Upper lobe of right lung (tissue), 1 donor: ENCODE results near the gene TACSTD2. TPM values are rescaled to one million over a fixed set of nuclear protein-coding genes. Genes with fewer than 3 reads are reported as not detected.
"Not testable (repeated sequence)": the region's sequence is repeated elsewhere in the genome, so short reads cannot be mapped to it uniquely, and the experiment has no call there.

Experiments used
- ATAC-seq: fragments of 200-7000 bp; cut with Tn5 transposase; one replicate; pipeline ENCODE4 v1.9.1; 2020; ENCODE audit warnings: mild to moderate bottlenecking, moderate library complexity
- DNase-seq: peaks from one replicate; pipeline ENCODE4 v3.0.0-alpha.2; 2020
- H3K27ac ChIP-seq: fragments of 200-600 bp; one replicate; pipeline ENCODE4 v1.8.0; 2022
- H3K27me3 ChIP-seq: fragments of 200-600 bp; one replicate; pipeline ENCODE4 v1.8.0; 2022; ENCODE audit warnings: mild to moderate bottlenecking
- H3K36me3 ChIP-seq: fragments of 200-600 bp; one replicate; pipeline ENCODE4 v1.8.0; 2022
- H3K4me1 ChIP-seq: fragments of 200-600 bp; one replicate; pipeline ENCODE4 v1.8.0; 2022
- H3K4me3 ChIP-seq: fragments of 200-600 bp; one replicate; pipeline ENCODE4 v1.8.0; 2022; ENCODE audit warnings: mild to moderate bottlenecking
- H3K9me3 ChIP-seq: fragments of 200-600 bp; one replicate; pipeline ENCODE4 v1.8.0; 2022
- CTCF ChIP-seq: fragments of 200-600 bp; IDR thresholded peaks from one replicate; pipeline ENCODE4 v1.8.0; 2022; ENCODE audit warnings: antibody characterized with exemption
- intact Hi-C: fragments of 100-400 bp; cut with DNase I; formaldehyde crosslinking; loops from one replicate; pipeline ENCODE4 v1.11.0; 2022
- long read RNA-seq: library from polyadenylated mRNA; unstranded; transcript quantifications from one replicate; pipeline ENCODE4 v2.0.0, GENCODE V29; 2021
- total RNA-seq: library from RNA; stranded (reverse); fragmentation: NEBNext Ultra II Directional; extraction: Animal tissue kit (Norgen Biotek cat#: 25700); gene quantifications from one replicate; pipeline ENCODE4 v1.2.1, GENCODE V29; 2021
- donor health status: DM: no; HTN: yes; CAD: no; lungs with severe emphysema.

The TACSTD2 gene
- total RNA-seq, result 112 TPM
- long read RNA-seq, transcript TACSTD2-201 (1 exons, 2,351 nt), result major isoform, 370 of 370 reads
- long read RNA-seq, partial matches to known transcripts, result 0 of 370 reads
- long read RNA-seq, other reads (novel, unspliced or antisense), result 0 of 370 reads

GRCh38 chr1:58576727-58577653 lies at the start of gene TACSTD2:
TACSTD2 (minus strand) TSS chr1:58577252; CDS start chr1:58577156, 96 bp downstream.
- TF ChIP-seq CTCF, result no peak
- intact Hi-C loops, result no loop called here
- no peaks in the 10 kb centered on the region for H3K27me3 ChIP-seq
- ATAC-seq (peak; percentile 90), DNase-seq (peak; percentile 94)
- H3K9me3 ChIP-seq, result no peaks in the 10 kb centered on the region
- peak within 1 kb of the TSS; percentile 89 for H3K27ac ChIP-seq
- H3K4me1 ChIP-seq, result peaks cover 10% of the 10 kb centered on the region
- peak within 1 kb of the TSS; percentile 60 for H3K4me3 ChIP-seq
- no peaks in the 10 kb centered on the region for H3K36me3 ChIP-seq

- ATAC-seq, result no peak
- no peak overlapping the region for H3K27ac ChIP-seq
- H3K36me3 ChIP-seq, result no peaks in the 10 kb centered on the region
- H3K4me1 ChIP-seq, result no peaks in the 10 kb centered on the region
- no peak for DNase-seq
- no peak overlapping the region for H3K4me3 ChIP-seq
- TF ChIP-seq CTCF, result no peak
- H3K27me3 ChIP-seq, result no peaks in the 10 kb centered on the region
- H3K9me3 ChIP-seq, result no peaks in the 10 kb centered on the region
- intact Hi-C loops, result no loop called here
These were observed 49.2 kb upstream of the TACSTD2 start for GRCh38 chr1:58626293-58626692.

- H3K4me3 ChIP-seq, H3K36me3 ChIP-seq, intact Hi-C loops, H3K9me3 ChIP-seq, H3K27me3 ChIP-seq, ATAC-seq, DNase-seq, H3K27ac ChIP-seq: not testable (repeated sequence)
- H3K4me1 ChIP-seq, result peaks cover 24% of the 10 kb centered on the region
These were observed 46.2 kb upstream of the TACSTD2 start for GRCh38 chr1:58623259-58623658.

GRCh38 chr1:58622571-58622970 lies 45.5 kb upstream of the TACSTD2 start:
- no peak for ATAC-seq
- Histone ChIP-seq H3K36me3 (no peaks in the 10 kb centered on the region), H3K27me3 (no peaks in the 10 kb centered on the region), H3K27ac (no peak overlapping the region), H3K4me1 (peaks cover 30% of the 10 kb centered on the region), H3K9me3 (no peaks in the 10 kb centered on the region), H3K4me3 (no peak overlapping the region)
- TF ChIP-seq CTCF, result no peak
- intact Hi-C loops, result no loop called here
- DNase-seq, result no peak

- no peak overlapping the region for H3K4me3 ChIP-seq
- ATAC-seq (no peak), DNase-seq (no peak)
- TF ChIP-seq CTCF, result no peak
- no peaks in the 10 kb centered on the region for H3K9me3 ChIP-seq
- intact Hi-C loops, result no loop called here
- H3K36me3 ChIP-seq, result no peaks in the 10 kb centered on the region
- H3K27me3 ChIP-seq, result no peaks in the 10 kb centered on the region
- peaks cover 32% of the 10 kb centered on the region for H3K4me1 ChIP-seq
- no peak overlapping the region for H3K27ac ChIP-seq
These were observed 44.3 kb upstream of the TACSTD2 start for GRCh38 chr1:58621391-58621790.

- intact Hi-C loops, result no loop called here
- Histone ChIP-seq H3K27ac (peak overlapping the region; percentile 55), H3K4me3 (no peak overlapping the region), H3K27me3 (no peaks in the 10 kb centered on the region), H3K9me3 (no peaks in the 10 kb centered on the region), H3K36me3 (no peaks in the 10 kb centered on the region), H3K4me1 (peaks cover 32% of the 10 kb centered on the region)
- DNase-seq, result no peak
- TF ChIP-seq CTCF, result no peak
- no peak for ATAC-seq
These were observed 43.9 kb upstream of the TACSTD2 start for GRCh38 chr1:58620926-58621325.
